Activated T-helper 17 cell treated with anti-CD3 and anti-CD28 coated beads, Interleukin-2, amount 50 U/mL, for 72 hours (primary cell): ENCODE results near the gene CARM1. TPM values are rescaled to one million over a fixed set of nuclear protein-coding genes. Genes with fewer than 3 reads are reported as not detected.

ENCODE experiments used
- ATAC-seq: fragments of 150-1000 bp; cut with Tn5 transposase; replicated peaks from 2 replicates; pipeline ENCODE4 v1.10.0; 2021; ENCODE audit warnings: mild to moderate bottlenecking, moderate library complexity
- H3K27ac Mint-ChIP-seq: one replicate; pipeline ENCODE4 v1.8.0; 2022; ENCODE audit warnings: mixed read lengths
- H3K27me3 Mint-ChIP-seq: one replicate; pipeline ENCODE4 v1.8.0; 2022; ENCODE audit warnings: mixed read lengths
- H3K36me3 Mint-ChIP-seq: one replicate; pipeline ENCODE4 v1.8.0; 2022; ENCODE audit warnings: low read depth, mild to moderate bottlenecking, mixed read lengths
- H3K4me1 Mint-ChIP-seq: one replicate; pipeline ENCODE4 v1.8.0; 2022; ENCODE audit warnings: mixed read lengths
- H3K4me3 Mint-ChIP-seq: one replicate; pipeline ENCODE4 v1.8.0; 2022; ENCODE audit warnings: mild to moderate bottlenecking, mixed read lengths
- H3K9me3 Mint-ChIP-seq: one replicate; pipeline ENCODE4 v1.8.0; 2022; ENCODE audit warnings: mixed read lengths
- total RNA-seq, 2 donors: library from RNA; stranded (reverse); gene quantifications; one replicate each; pipeline ENCODE4 v1.2.3, GENCODE V29; 2022

CARM1 gene
- total RNA-seq, 2 donors from 2014 or later = 32.7 to 62.1 TPM

DNA sequence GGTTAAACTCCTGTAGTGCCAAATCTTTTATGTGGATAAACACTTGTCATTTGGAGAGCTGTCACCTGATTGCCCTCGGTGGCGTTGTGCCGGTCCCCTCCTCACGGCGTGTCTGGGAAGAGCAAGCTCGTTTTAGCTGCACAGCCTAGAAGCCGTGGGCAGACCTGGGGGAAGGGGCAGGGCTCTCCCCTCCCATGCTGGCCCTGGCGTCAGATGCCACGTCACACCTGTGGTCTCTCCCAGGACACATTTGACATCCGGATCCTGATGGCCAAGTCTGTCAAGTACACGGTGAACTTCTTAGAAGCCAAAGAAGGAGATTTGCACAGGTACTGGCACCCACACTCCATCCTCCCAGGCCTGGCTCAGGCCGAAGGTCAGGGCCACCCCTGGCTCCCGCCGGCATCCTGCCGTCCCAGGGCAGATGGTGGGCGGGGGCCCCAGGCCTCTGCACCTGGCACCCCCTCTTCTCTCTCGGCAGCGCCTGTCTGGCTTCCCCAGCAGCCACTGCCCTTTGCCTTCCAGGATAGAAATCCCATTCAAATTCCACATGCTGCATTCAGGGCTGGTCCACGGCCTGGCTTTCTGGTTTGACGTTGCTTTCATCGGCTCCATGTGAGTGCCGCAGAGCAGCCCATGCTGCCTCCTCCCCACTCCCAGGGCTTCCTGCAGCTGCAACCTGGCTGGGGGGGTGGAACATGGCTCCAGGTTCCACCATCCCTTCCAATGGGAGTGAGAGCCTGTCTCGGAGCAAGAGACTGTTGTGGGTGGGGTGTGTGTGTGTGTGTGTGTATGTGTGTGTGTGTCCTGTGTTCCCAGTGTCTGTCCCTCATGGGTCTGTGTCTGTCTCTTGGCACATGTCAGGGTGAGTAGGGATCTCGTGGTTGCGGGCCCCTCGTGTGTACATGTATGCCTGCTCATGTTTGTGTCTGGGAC is 48.3 kb downstream of the CARM1 start:
- no peak overlapping the region for H3K4me3 Mint-ChIP-seq
- peaks cover 48% of the 10 kb centered on the region for H3K36me3 Mint-ChIP-seq
- no peaks in the 10 kb centered on the region for H3K4me1 Mint-ChIP-seq
- H3K27ac Mint-ChIP-seq = no peak overlapping the region
- ATAC-seq = no peak
- no peaks in the 10 kb centered on the region for H3K27me3 Mint-ChIP-seq
- H3K9me3 Mint-ChIP-seq = no peaks in the 10 kb centered on the region

DNA sequence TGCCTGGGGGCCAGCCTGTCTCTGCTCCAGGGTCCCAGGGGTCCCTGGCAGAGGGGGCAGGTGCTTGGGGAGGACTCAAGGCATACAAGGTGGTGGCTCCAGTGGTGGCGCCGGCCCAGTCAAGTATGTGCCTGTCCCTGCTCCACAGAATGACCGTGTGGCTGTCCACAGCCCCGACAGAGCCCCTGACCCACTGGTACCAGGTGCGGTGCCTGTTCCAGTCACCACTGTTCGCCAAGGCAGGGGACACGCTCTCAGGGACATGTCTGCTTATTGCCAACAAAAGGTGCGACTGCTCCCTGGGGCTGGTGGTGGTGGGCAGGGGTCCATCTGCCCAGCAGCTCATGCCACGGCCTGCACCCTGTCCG is 48.9 kb downstream of the CARM1 start:
- no peak overlapping the region for H3K27ac Mint-ChIP-seq

DNA sequence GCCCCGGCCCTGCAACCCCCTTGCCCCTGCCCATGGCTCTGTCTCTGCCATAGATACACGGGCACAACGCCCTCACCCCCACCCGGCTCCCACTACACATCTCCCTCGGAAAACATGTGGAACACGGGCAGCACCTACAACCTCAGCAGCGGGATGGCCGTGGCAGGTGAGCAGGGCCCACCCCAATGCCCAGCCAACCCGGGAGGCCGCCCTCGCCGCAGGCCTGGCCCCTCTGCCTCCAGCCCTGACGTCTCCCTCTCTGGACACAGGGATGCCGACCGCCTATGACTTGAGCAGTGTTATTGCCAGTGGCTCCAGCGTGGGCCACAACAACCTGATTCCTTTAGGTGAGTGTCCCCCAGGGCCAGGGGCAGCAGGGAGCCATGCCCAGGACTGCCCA is 49.4 kb downstream of the CARM1 start:
- no peaks in the 10 kb centered on the region for H3K9me3 Mint-ChIP-seq
- H3K27ac Mint-ChIP-seq = no peak overlapping the region
- H3K4me1 Mint-ChIP-seq = no peaks in the 10 kb centered on the region
- no peaks in the 10 kb centered on the region for H3K27me3 Mint-ChIP-seq
- no peak overlapping the region for H3K4me3 Mint-ChIP-seq
- no peak for ATAC-seq
- H3K36me3 Mint-ChIP-seq = peaks cover 57% of the 10 kb centered on the region

More for the DNA sequence above, 48.9 kb downstream of the CARM1 start:
- H3K4me3 Mint-ChIP-seq = no peak overlapping the region
- ATAC-seq = no peak
- no peaks in the 10 kb centered on the region for H3K27me3 Mint-ChIP-seq
- H3K4me1 Mint-ChIP-seq = no peaks in the 10 kb centered on the region
- peaks cover 54% of the 10 kb centered on the region for H3K36me3 Mint-ChIP-seq
- no peaks in the 10 kb centered on the region for H3K9me3 Mint-ChIP-seq

DNA sequence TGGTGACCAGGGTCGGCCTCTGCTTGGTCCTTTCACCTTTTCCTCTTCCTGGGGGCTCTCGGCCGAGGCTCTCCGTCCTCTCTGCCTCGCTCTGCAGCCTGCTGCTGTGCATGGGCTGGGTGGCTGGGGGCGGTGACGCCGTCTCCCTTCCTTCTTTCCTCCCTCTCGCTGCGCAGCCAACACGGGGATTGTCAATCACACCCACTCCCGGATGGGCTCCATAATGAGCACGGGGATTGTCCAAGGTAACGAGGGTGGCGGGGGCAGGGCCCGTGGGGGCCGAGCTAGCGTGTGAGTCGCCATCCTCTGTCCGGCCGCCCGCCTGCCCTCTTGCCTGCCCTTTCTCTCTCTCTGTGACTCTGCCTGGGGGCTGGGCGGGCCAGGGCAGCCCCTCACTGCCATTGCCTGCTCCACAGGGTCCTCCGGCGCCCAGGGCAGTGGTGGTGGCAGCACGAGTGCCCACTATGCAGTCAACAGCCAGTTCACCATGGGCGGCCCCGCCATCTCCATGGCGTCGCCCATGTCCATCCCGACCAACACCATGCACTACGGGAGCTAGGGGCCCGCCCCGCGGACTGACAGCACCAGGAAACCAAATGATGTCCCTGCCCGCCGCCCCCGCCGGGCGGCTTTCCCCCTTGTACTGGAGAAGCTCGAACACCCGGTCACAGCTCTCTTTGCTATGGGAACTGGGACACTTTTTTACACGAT is 50.0 kb downstream of the CARM1 start:
- no peak overlapping the region for H3K4me3 Mint-ChIP-seq
- no peak overlapping the region for H3K27ac Mint-ChIP-seq
- no peak for ATAC-seq
- H3K27me3 Mint-ChIP-seq = no peaks in the 10 kb centered on the region
- H3K9me3 Mint-ChIP-seq = no peaks in the 10 kb centered on the region
- no peaks in the 10 kb centered on the region for H3K4me1 Mint-ChIP-seq
- H3K36me3 Mint-ChIP-seq = peaks cover 57% of the 10 kb centered on the region

DNA sequence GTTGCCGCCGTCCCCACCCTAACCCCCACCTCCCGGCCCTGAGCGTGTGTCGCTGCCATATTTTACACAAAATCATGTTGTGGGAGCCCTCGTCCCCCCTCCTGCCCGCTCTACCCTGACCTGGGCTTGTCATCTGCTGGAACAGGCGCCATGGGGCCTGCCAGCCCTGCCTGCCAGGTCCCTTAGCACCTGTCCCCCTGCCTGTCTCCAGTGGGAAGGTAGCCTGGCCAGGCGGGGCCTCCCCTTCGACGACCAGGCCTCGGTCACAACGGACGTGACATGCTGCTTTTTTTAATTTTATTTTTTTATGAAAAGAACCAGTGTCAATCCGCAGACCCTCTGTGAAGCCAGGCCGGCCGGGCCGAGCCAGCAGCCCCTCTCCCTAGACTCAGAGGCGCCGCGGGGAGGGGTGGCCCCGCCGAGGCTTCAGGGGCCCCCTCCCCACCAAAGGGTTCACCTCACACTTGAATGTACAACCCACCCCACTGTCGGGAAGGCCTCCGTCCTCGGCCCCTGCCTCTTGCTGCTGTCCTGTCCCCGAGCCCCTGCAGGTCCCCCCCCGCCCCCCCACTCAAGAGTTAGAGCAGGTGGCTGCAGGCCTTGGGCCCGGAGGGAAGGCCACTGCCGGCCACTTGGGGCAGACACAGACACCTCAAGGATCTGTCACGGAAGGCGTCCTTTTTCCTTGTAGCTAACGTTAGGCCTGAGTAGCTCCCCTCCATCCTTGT is 50.7 kb downstream of the CARM1 start:
- no peak overlapping the region for H3K27ac Mint-ChIP-seq
- ATAC-seq = no peak
- H3K27me3 Mint-ChIP-seq = no peaks in the 10 kb centered on the region

GRCh38 chr19:10922638-10923014 is 51.3 kb downstream of the CARM1 start:
- H3K27ac Mint-ChIP-seq = no peak overlapping the region
- no peaks in the 10 kb centered on the region for H3K9me3 Mint-ChIP-seq
- ATAC-seq = no peak
- H3K4me3 Mint-ChIP-seq = no peak overlapping the region
- no peaks in the 10 kb centered on the region for H3K27me3 Mint-ChIP-seq
- peaks cover 63% of the 10 kb centered on the region for H3K36me3 Mint-ChIP-seq
- peaks cover 5% of the 10 kb centered on the region for H3K4me1 Mint-ChIP-seq

More for the DNA sequence above, 50.7 kb downstream of the CARM1 start:
- H3K4me1 Mint-ChIP-seq = peaks cover under 1% of the 10 kb centered on the region
- no peak overlapping the region for H3K4me3 Mint-ChIP-seq
- H3K36me3 Mint-ChIP-seq = peaks cover 57% of the 10 kb centered on the region
- H3K9me3 Mint-ChIP-seq = no peaks in the 10 kb centered on the region

DNA sequence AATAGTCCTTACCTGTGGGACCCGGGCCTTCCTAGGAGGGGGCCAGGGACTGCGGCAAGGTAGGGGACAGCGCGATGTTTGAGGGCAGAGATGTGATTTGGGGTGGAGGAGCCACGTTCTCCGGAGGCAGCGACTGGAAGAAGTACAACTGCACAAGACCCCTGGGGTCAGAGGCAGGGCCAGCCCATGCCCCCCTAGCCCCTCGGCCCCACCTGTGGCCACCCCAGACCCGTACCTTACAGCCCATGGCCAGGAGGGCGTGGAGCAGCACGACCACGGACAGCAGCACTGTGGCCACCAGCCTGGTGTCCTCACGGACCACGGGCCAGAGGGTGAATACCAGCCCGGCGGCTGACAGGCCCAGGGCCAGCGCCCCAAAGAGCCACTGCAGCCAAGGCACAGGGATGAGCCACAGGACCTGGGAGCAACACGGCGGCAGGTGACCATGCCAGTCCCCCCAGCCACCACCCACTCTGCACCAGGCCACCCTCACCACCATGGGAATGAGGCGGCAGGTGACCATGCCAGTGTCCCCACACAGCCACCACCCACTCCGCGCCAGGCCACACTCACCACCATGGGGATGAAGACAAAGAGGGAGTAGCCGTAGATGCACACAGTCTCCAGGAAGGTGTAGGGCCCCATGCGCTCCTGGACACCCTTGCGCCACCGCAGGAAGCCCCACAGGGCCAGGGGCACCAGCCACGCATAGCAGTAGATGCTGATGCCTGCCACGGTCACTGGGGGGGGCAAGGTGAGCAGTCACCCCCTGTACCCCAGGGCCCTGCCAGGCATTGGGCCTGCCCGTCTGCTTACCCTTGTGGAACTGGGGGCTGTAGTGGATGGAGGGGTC is 52.1 kb downstream of the CARM1 start:
- H3K4me3 Mint-ChIP-seq = no peak overlapping the region
- H3K36me3 Mint-ChIP-seq = peaks cover 58% of the 10 kb centered on the region
- no peak overlapping the region for H3K27ac Mint-ChIP-seq
- no peaks in the 10 kb centered on the region for H3K27me3 Mint-ChIP-seq
- H3K4me1 Mint-ChIP-seq = peaks cover 5% of the 10 kb centered on the region
- no peaks in the 10 kb centered on the region for H3K9me3 Mint-ChIP-seq
- no peak for ATAC-seq

GRCh38 chr19:10924597-10924996 is 53.2 kb downstream of the CARM1 start:
- H3K4me3 Mint-ChIP-seq = no peak overlapping the region
- ATAC-seq = no peak
- H3K36me3 Mint-ChIP-seq = peaks cover 56% of the 10 kb centered on the region
- no peak overlapping the region for H3K27ac Mint-ChIP-seq
- no peaks in the 10 kb centered on the region for H3K27me3 Mint-ChIP-seq
- H3K9me3 Mint-ChIP-seq = no peaks in the 10 kb centered on the region
- peaks cover 5% of the 10 kb centered on the region for H3K4me1 Mint-ChIP-seq

DNA sequence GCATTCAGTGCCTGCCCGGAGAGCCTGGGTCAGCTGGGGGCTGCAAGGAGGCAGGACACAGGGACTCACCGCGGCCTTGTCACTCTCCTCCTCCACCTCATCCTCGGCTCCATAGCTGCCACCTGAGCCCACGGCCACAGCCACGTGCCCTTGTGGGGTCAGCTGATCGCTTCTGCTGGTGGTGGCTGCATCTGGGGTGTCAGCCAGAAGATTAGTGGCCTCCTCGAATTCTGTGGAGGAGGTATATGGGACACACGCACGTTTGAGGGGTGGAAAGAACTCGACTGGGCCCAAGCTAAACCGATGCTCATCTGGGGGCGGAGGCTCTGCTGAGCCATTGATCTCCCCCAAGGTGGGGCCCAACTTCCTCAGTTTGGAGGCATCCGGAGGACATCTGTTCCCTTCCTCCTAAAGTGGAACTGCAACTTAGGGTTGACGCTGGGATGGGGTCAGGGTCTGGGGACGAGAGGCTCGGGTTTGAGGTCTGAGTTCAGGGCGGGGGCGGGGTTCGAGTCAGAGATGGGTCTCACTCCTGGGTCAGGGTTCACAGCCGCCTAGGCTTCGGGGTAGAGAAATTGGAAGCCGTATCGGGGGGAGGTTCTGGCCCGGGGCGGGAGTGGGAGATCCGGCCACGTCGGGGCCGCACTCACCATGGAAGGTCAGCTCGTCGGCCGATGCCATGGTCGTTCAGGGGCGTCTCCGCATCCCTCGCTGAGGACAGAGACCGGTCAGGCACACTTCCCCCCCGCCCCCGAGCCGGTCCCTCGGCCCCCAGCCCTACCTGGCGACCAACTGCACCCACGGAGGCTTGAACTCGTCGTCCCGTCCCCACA is 56.6 kb downstream of the CARM1 start:
- peak overlapping the region; percentile 88 for H3K27ac Mint-ChIP-seq
- no peaks in the 10 kb centered on the region for H3K27me3 Mint-ChIP-seq
- peak; percentile 37 for ATAC-seq
- peak overlapping the region; percentile 85 for H3K4me3 Mint-ChIP-seq
- H3K36me3 Mint-ChIP-seq = peaks cover 50% of the 10 kb centered on the region
- peaks cover 5% of the 10 kb centered on the region for H3K4me1 Mint-ChIP-seq
- no peaks in the 10 kb centered on the region for H3K9me3 Mint-ChIP-seq

DNA sequence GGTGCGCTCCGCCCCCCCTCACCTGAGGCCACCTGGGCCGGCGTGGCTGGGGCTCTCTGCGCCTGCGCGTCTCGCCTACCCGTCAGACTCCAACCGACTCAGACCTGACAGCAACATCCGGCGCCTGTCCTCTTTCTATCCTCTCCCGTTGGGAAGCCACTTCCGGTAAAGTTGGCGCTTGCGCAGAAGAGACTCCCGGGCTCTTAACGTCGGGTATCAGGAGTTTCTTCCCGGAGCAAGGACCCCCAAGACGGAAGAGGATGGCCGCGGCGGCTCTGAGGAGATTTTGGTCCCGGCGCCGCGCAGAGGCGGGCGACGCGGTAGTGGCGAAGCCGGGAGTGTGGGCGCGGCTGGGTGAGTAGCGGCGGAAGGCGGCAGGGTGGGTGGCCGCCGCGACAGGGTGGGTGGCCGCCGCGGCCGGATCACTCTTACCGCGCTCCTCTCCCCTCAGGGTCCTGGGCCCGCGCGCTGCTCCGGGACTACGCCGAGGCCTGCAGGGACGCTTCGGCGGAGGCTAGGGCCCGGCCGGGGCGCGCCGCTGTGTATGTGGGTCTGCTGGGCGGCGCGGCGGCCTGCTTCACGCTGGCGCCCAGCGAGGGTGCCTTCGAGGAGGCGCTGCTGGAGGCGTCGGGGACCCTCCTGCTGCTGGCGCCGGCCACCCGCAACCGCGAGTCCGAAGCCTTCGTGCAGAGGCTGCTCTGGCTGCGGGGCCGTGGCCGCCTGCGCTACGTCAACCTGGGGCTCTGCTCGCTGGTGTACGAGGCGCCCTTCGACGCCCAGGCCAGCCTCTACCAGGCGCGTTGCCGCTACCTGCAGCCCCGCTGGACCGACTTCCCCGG is 57.4 kb downstream of the CARM1 start, which contains the start of the genes TIMM29 and YIPF2:
Gene TIMM29 (plus strand): TSS at position 249 of the 839 bp plus-strand sequence. CDS start 12 bp downstream, at position 261.
Gene YIPF2 (minus strand): TSS at position 77 of the 839 bp plus-strand sequence. CDS start 229 bp downstream, outside the sequence.
- peaks cover 5% of the 10 kb centered on the region for H3K4me1 Mint-ChIP-seq
- H3K27me3 Mint-ChIP-seq = no peaks in the 10 kb centered on the region
- no peaks in the 10 kb centered on the region for H3K9me3 Mint-ChIP-seq
- peaks cover 47% of the 10 kb centered on the region for H3K36me3 Mint-ChIP-seq
- H3K27ac Mint-ChIP-seq = peak within 1 kb of the TSS; percentile 88
- peak; percentile 96 for ATAC-seq
- peak within 1 kb of the TSS; percentile 85 for H3K4me3 Mint-ChIP-seq

DNA sequence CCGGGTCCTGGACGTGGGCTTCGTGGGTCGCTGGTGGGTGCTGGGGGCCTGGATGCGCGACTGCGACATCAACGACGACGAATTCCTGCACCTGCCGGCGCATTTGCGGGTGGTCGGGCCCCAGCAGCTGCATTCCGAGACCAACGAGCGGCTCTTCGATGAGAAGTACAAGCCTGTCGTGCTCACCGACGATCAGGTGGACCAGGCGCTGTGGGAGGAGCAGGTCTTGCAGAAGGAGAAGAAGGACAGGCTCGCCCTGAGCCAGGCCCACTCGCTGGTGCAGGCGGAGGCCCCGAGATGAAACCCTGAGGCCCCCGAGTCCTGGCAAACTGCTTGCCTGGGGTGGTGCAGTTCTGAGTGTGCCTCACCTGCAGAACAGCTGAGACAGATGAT is 58.0 kb downstream of the CARM1 start:
- peaks cover 5% of the 10 kb centered on the region for H3K4me1 Mint-ChIP-seq
- H3K4me3 Mint-ChIP-seq = peak overlapping the region; percentile 85
- peak overlapping the region; percentile 46 for H3K27ac Mint-ChIP-seq
- no peak for ATAC-seq
- no peaks in the 10 kb centered on the region for H3K9me3 Mint-ChIP-seq
- no peaks in the 10 kb centered on the region for H3K27me3 Mint-ChIP-seq
- H3K36me3 Mint-ChIP-seq = peaks cover 45% of the 10 kb centered on the region

DNA sequence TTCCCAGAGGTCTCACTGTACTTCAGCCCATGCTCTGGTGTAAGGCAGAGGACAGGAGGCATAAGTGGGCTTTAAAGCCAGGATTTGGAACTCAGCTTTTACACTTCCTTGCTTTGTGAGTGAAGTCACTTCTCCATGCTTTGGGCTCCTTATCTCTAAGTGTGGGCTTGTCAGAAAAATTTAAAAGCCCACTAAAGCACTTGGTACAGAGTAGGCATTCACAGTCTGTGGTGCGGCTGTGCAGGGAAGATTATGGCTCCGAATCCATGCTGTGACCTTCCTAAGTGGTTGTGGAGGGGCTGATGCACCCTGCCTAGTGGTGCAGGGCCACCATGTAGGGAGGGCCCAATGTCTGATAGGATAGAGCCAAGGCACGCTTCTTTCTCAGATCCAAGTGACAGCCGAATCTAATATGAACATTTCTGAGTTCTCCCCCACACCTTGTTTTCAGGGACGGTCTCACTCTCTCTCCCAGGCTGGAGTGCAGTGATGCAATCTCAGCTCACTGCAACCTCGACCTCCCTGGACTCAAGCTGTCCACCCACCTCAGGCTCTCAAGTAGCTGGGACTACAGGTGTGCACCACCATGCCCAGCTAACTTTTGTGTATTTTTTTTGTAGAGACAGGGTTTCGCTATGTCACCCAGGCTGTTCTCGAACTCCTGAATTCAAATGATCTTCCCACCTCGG is 64.2 kb downstream of the CARM1 start:
- ATAC-seq = no peak
- Mint-ChIP-seq H3K9me3 (no peaks in the 10 kb centered on the region), H3K4me3 (no peak overlapping the region), H3K27ac (no peak overlapping the region), H3K27me3 (no peaks in the 10 kb centered on the region), H3K36me3 (peaks cover 13% of the 10 kb centered on the region), H3K4me1 (no peaks in the 10 kb centered on the region)
